A673 (cell line): ENCODE data around the gene RIPK3.

Experiments used
- CTCF ChIP-seq: fragments of 300-800, 200-600 bp; sonication (generic); conservative IDR thresholded peaks from 2 replicates; pipeline ENCODE4 v1.5.1; 2017; ENCODE audit warnings: low read depth, mild to moderate bottlenecking, antibody characterized with exemption, low read length, moderate library complexity, mixed read lengths
- EZH2 ChIP-seq: fragments of 200-600 bp; sonication (generic); IDR thresholded peaks from 2 replicates; pipeline ENCODE4 v1.6.1; 2017; ENCODE audit warnings: borderline replicate concordance, low read depth, mild to moderate bottlenecking, mixed read lengths, antibody characterized with exemption, low read length; ENCODE audit not compliant: poor library complexity, severe bottlenecking

GRCh38 chr14:24337144-24337823 is 2.5 kb downstream of the RIPK3 start:
- TF ChIP-seq CTCF (no peak), EZH2 (no peak)
